IMR-90 (cell line): ENCODE results near the gene APOC4.

Source experiments
- CEBPB ChIP-seq: IDR thresholded peaks from 2 replicates; pipeline ENCODE4 v1.6.1; 2012; ENCODE audit warnings: low read depth, low read length, improper control_type of control experiment
- MAFK ChIP-seq: IDR thresholded peaks from 2 replicates; pipeline ENCODE4 v1.6.1; 2012; ENCODE audit warnings: low read depth, low read length, improper control_type of control experiment
- MAZ ChIP-seq: IDR thresholded peaks from 2 replicates; pipeline ENCODE4 v1.6.1; 2012; ENCODE audit warnings: low read depth, mild to moderate bottlenecking, low read length, improper control_type of control experiment, moderate library complexity, borderline replicate concordance
- RAD21 ChIP-seq: IDR thresholded peaks from 2 replicates; pipeline ENCODE4 v1.6.1; 2012; ENCODE audit warnings: low read length, improper control_type of control experiment
- RCOR1 ChIP-seq: IDR thresholded peaks from 2 replicates; pipeline ENCODE4 v1.6.1; 2012; ENCODE audit warnings: mild to moderate bottlenecking, low read length, improper control_type of control experiment; ENCODE audit not compliant: insufficient replicate concordance
- RFX5 ChIP-seq: IDR thresholded peaks from 2 replicates; pipeline ENCODE4 v1.8.0; 2012; ENCODE audit warnings: low read depth, mild to moderate bottlenecking, low read length, moderate library complexity
- SMC3 ChIP-seq: fragments of 150-350 bp; IDR thresholded peaks from 2 replicates; pipeline ENCODE4 v1.6.1; 2016; ENCODE audit warnings: low read depth, mild to moderate bottlenecking, antibody characterized with exemption, low read length, moderate library complexity
- TF ChIP-seq, protein P1 (sequence below): conservative IDR thresholded peaks from 2 replicates; pipeline ENCODE4 v1.5.1; 2012; ENCODE audit warnings: mild to moderate bottlenecking, low read depth, low read length, improper control_type of control experiment

GRCh38 chr19:44894946-44895345, 47.1 kb upstream of the APOC4 start:
- TF ChIP-seq, protein P1, sequence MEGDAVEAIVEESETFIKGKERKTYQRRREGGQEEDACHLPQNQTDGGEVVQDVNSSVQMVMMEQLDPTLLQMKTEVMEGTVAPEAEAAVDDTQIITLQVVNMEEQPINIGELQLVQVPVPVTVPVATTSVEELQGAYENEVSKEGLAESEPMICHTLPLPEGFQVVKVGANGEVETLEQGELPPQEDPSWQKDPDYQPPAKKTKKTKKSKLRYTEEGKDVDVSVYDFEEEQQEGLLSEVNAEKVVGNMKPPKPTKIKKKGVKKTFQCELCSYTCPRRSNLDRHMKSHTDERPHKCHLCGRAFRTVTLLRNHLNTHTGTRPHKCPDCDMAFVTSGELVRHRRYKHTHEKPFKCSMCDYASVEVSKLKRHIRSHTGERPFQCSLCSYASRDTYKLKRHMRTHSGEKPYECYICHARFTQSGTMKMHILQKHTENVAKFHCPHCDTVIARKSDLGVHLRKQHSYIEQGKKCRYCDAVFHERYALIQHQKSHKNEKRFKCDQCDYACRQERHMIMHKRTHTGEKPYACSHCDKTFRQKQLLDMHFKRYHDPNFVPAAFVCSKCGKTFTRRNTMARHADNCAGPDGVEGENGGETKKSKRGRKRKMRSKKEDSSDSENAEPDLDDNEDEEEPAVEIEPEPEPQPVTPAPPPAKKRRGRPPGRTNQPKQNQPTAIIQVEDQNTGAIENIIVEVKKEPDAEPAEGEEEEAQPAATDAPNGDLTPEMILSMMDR = no peak
- TF ChIP-seq RAD21 = no peak
- TF ChIP-seq RFX5 = no peak
- no peak for TF ChIP-seq MAFK
- TF ChIP-seq MAZ = no peak
- no peak for TF ChIP-seq SMC3
- TF ChIP-seq RCOR1 = no peak
- no peak for TF ChIP-seq CEBPB
